ENCODE data around the gene CLOCK.
A peak's percentile ranks its signal among the peaks of the same experiment; 100 is the strongest.

The CLOCK gene

GRCh38 chr4:55475394-55476243 lies 71.1 kb downstream of the CLOCK start:
- no peak for DNase-seq (ENCODE audit: low spot score)

- no peak for DNase-seq (ENCODE audit: low spot score)
These were observed 76.7 kb downstream of the CLOCK start for GRCh38 chr4:55469979-55470378.

- no peak for DNase-seq (ENCODE audit: low spot score)
These were observed 78.0 kb downstream of the CLOCK start for GRCh38 chr4:55468724-55469123.

GRCh38 chr4:55466001-55466400 lies 80.7 kb downstream of the CLOCK start:
- no peak for DNase-seq (ENCODE audit: low spot score)

GRCh38 chr4:55458611-55459010 lies 88.1 kb downstream of the CLOCK start:
- DNase-seq (ENCODE audit: low spot score), result no peak

GRCh38 chr4:55458164-55458563 lies 88.5 kb downstream of the CLOCK start:
- no peak for DNase-seq (ENCODE audit: low spot score)

GRCh38 chr4:55450566-55450965 lies 96.1 kb downstream of the CLOCK start:
- no peak for DNase-seq (ENCODE audit: low spot score)

GRCh38 chr4:55447831-55448230 lies 98.9 kb downstream of the CLOCK start:
- no peak for DNase-seq (ENCODE audit: low spot score)

- no peak for DNase-seq (ENCODE audit: low spot score)
These were observed 99.5 kb downstream of the CLOCK start for GRCh38 chr4:55447108-55447708.

- DNase-seq (ENCODE audit: low spot score), result no peak
These were observed 100.2 kb downstream of the CLOCK start for GRCh38 chr4:55446578-55446922.

- peak; percentile 29 for DNase-seq (ENCODE audit: low spot score)
These were observed 100.7 kb downstream of the CLOCK start for GRCh38 chr4:55445921-55446577.

- DNase-seq (ENCODE audit: low spot score), result no peak
These were observed 101.9 kb downstream of the CLOCK start for GRCh38 chr4:55444827-55445226.

- no peak for DNase-seq (ENCODE audit: low spot score)
These were observed 104.2 kb downstream of the CLOCK start for GRCh38 chr4:55442541-55442940.

GRCh38 chr4:55440786-55441185 lies 105.9 kb downstream of the CLOCK start:
- DNase-seq (ENCODE audit: low spot score), result no peak

GRCh38 chr4:55439023-55439422 lies 107.7 kb downstream of the CLOCK start:
- no peak for DNase-seq (ENCODE audit: low spot score)

- no peak for DNase-seq (ENCODE audit: low spot score)
These were observed 108.4 kb downstream of the CLOCK start for GRCh38 chr4:55438314-55438713.

GRCh38 chr4:55437823-55438222 lies 108.9 kb downstream of the CLOCK start:
- DNase-seq (ENCODE audit: low spot score), result no peak

- DNase-seq (ENCODE audit: low spot score), result no peak
These were observed 109.3 kb downstream of the CLOCK start for GRCh38 chr4:55437356-55437796.

- peak; percentile 15 for DNase-seq (ENCODE audit: low spot score)
These were observed 111.4 kb downstream of the CLOCK start for GRCh38 chr4:55435141-55435841.

GRCh38 chr4:55431710-55432336 lies 114.9 kb downstream of the CLOCK start:
- DNase-seq (ENCODE audit: low spot score), result no peak

GRCh38 chr4:55424791-55425190 lies 121.9 kb downstream of the CLOCK start:
- no peak for DNase-seq (ENCODE audit: low spot score)

GRCh38 chr4:55416176-55416575 lies 130.5 kb downstream of the CLOCK start:
- DNase-seq (ENCODE audit: low spot score), result no peak

Data from AG08396 (cell line).